K562 (cell line): ENCODE results near the gene EEFSEC. TPM values are rescaled to one million over a fixed set of nuclear protein-coding genes. Genes with fewer than 3 reads are reported as not detected.
A peak's percentile ranks its signal among the peaks of the same experiment; 100 is the strongest.

ENCODE experiments used
- ATAC-seq: fragments of 200-7000 bp; cut with Tn5 transposase; 3 replicates; pipeline ENCODE4 v1.9.1; 2020; ENCODE audit warnings: moderate library complexity
- BruUV-seq: library from RNA; stranded (reverse); fragments of 400-500 nt; replicated peaks from 2 replicates; lab custom pipeline; 2021; lab: Mats Ljungman, UMichigan
- CTCF ChIA-PET: fragments of 300-600 bp; formaldehyde crosslinking; extraction: SDS; loops from one replicate; lab custom pipeline; 2021; ENCODE audit warnings: low intra/inter-chr PET ratio; lab: Yijun Ruan, JAX
- POLR2A ChIA-PET: fragments of 300-600, 350-650 bp; sonication (Branson Sonifier 250); formaldehyde crosslinking; extraction: SDS; loops from one replicate; lab custom pipeline; 2021; ENCODE audit warnings: antibody characterized with exemption, inconsistent platforms; lab: Yijun Ruan, JAX
- DNase-seq, 4 experiments: peaks; one replicate each; pipeline versions ENCODE4 v3.0.0 to v3.0.0-alpha.2; 2011 to 2018; ENCODE audit warnings: low spot score in 3 of 4, mixed read lengths in 3 of 4; ENCODE audit errors: extremely low read depth in 1 of 4
- FAIRE-seq: peaks from 2 replicates; lab custom pipeline; 2011; peaks lifted over from hg19 to GRCh38; lab: Jason Lieb, UNC
- H2AFZ ChIP-seq: 2 replicates; pipeline ENCODE4 v1.6.0; 2011; ENCODE audit warnings: low read depth, low read length, control low read depth, inconsistent platforms
- H3K27ac ChIP-seq: fragments of 200-600 bp; 3 replicates; pipeline ENCODE4 v1.8.0; 2011; ENCODE audit warnings: low read depth, mild to moderate bottlenecking, control low read depth, inconsistent platforms, low read length, moderate library complexity, mixed read lengths; ENCODE audit errors: extremely low read depth
- H3K27me3 ChIP-seq, 2 experiments: fragments of 300-600 bp in 1 of 2; 2 replicates in 1 of 2; 3 replicates in 1 of 2; pipeline versions ENCODE4 v1.6.0 to v1.8.0; 2011; ENCODE audit warnings: inconsistent platforms in 2 of 2, low read length in 2 of 2, mild to moderate bottlenecking in 1 of 2, mixed read lengths in 1 of 2, moderate library complexity in 1 of 2; ENCODE audit not compliant: control insufficient read depth in 2 of 2, insufficient read depth in 2 of 2
- H3K36me3 ChIP-seq: fragments of 300-600 bp; 3 replicates; pipeline ENCODE4 v1.8.0; 2011; ENCODE audit warnings: mild to moderate bottlenecking, low read length, inconsistent platforms; ENCODE audit not compliant: control insufficient read depth, insufficient read depth
- H3K4me1 ChIP-seq, 2 experiments: fragments of 200-600 bp in 1 of 2; replicated peaks in 1 of 2; 2 replicates in 1 of 2; 3 replicates in 1 of 2; pipeline versions ENCODE4 v1.5.1 to v1.8.0; 2011; ENCODE audit warnings: inconsistent platforms in 2 of 2, low read length in 2 of 2, mild to moderate bottlenecking in 1 of 2, mixed read lengths in 1 of 2, moderate library complexity in 1 of 2; ENCODE audit not compliant: control insufficient read depth in 2 of 2, insufficient read depth in 2 of 2
- H3K4me2 ChIP-seq: 2 replicates; pipeline ENCODE4 v1.6.1; 2011; ENCODE audit warnings: low read length, control low read depth, inconsistent platforms, mixed read lengths; ENCODE audit not compliant: insufficient read depth
- H3K4me3 ChIP-seq: fragments of 200-600 bp; sonication (generic), shearing (Covaris generic); 2 replicates; pipeline ENCODE4 v1.5.1; 2016; ENCODE audit warnings: control low read depth, inconsistent platforms
- H3K79me2 ChIP-seq: fragments of 200-600 bp; 3 replicates; pipeline ENCODE4 v1.8.0; 2011; ENCODE audit warnings: low read length, inconsistent platforms; ENCODE audit not compliant: control insufficient read depth, insufficient read depth
- H3K9ac ChIP-seq, 2 experiments: 2 replicates each; pipeline versions ENCODE4 v1.6.0 to v1.6.1; 2011; ENCODE audit warnings: low read depth in 2 of 2, low read length in 2 of 2, control low read depth in 1 of 2, inconsistent platforms in 1 of 2, mild to moderate bottlenecking in 1 of 2, mixed read lengths in 1 of 2; ENCODE audit not compliant: insufficient read depth in 1 of 2
- H3K9me1 ChIP-seq: one replicate; pipeline ENCODE4 v1.6.0; 2011; ENCODE audit warnings: inconsistent platforms, mild to moderate bottlenecking, low read length, moderate library complexity; ENCODE audit not compliant: control insufficient read depth, insufficient read depth
- H3K9me3 ChIP-seq: replicated peaks from 2 replicates; pipeline ENCODE4 v1.5.1; 2011; ENCODE audit warnings: low read depth, low read length, inconsistent platforms; ENCODE audit not compliant: control insufficient read depth, insufficient read depth
- H4K20me1 ChIP-seq: replicated peaks from 2 replicates; pipeline ENCODE4 v1.6.1; 2011; ENCODE audit warnings: low read length, inconsistent platforms, mixed read lengths; ENCODE audit not compliant: control insufficient read depth, insufficient read depth
- ARID3B ChIP-seq: fragments of 250-450 bp; sonication (Bioruptor Pico); IDR thresholded peaks from 2 replicates; pipeline ENCODE4 v1.4.0; 2020; ENCODE audit warnings: borderline replicate concordance
- BHLHE40 ChIP-seq: IDR thresholded peaks from 2 replicates; pipeline ENCODE4 v1.6.1; 2011; ENCODE audit warnings: low read length, improper control_type of control experiment
- DPF2 ChIP-seq: fragments of 450-650 bp; IDR thresholded peaks from 2 replicates; pipeline ENCODE4 v1.6.1; 2016
- E2F4 ChIP-seq: sonication (generic); formaldehyde crosslinking; IDR thresholded peaks from 2 replicates; pipeline ENCODE4 v1.8.0; 2022; ENCODE audit warnings: mild to moderate bottlenecking, low read depth, missing genetic modification reagents
- NUFIP1 ChIP-seq: fragments of 450-650 bp; IDR thresholded peaks from 2 replicates; pipeline ENCODE4 v1.6.1; 2018; ENCODE audit not compliant: partially characterized antibody
- ZMIZ1 ChIP-seq, 2 experiments: fragments of 150-350 bp in 1 of 2; IDR thresholded peaks; 2 replicates each; pipeline ENCODE4 v1.6.1; 2012 to 2016; ENCODE audit warnings: low read depth in 2 of 2, low read length in 2 of 2, mild to moderate bottlenecking in 1 of 2, moderate library complexity in 1 of 2
- ZNF41 ChIP-seq: fragments of 250-450 bp; sonication (Bioruptor Pico); conservative IDR thresholded peaks from 2 replicates; pipeline ENCODE4 v1.4.0; 2020; ENCODE audit warnings: mild to moderate bottlenecking
- WGBS: fragments of 100-300 bp; shearing (Covaris generic); methylation state at CpG from one replicate; pipeline ENCODE4 v1.1.6; 2016; ENCODE audit warnings: low coverage, mixed read lengths; ENCODE audit not compliant: insufficient coverage; ENCODE audit errors: missing lambda C conversion rate; 5-methylcytosine and 5-hydroxymethylcytosine counted together
- in situ Hi-C: fragments of 300-500 bp; cut with MboI; formaldehyde crosslinking; loops from 4 replicates; pipeline ENCODE4 v1.15.0; 2018; ENCODE audit warnings: inconsistent platforms, mixed read lengths
- intact Hi-C: fragments of 100-400 bp; cut with micrococcal nuclease; formaldehyde crosslinking; loops from 2 replicates; pipeline ENCODE4 v1.14.2; 2022
- polyA plus RNA-seq, 8 experiments: library from polyadenylated mRNA; depleted of rRNA in 4 of 8; stranded (reverse) in 5 of 8; unstranded in 3 of 8; fragments of >200 nt; fragmentation: Nextera tagmentation in 2 of 8; fragmentation: Illumina TruSeq in 1 of 8; extraction: Ambion mirVana in 2 of 8; extraction: Trizol in 1 of 8; gene quantifications; 2 replicates each; pipeline versions ENCODE4 v1.2.1 to v1.2.3, GENCODE V29; 2011 to 2014; ENCODE audit warnings: inconsistent platforms in 1 of 8, missing spikeins in 1 of 8
- total RNA-seq, 7 experiments: library from RNA; depleted of rRNA in 6 of 7; stranded (reverse); fragments of >200 nt in 6 of 7; fragmentation: Illumina TruSeq in 2 of 7; extraction: Trizol in 2 of 7; gene quantifications; 2 replicates each; pipeline versions ENCODE4 v1.2.1 to v1.2.3, GENCODE V29; 2011 to 2021; ENCODE audit warnings: low replicate concordance in 1 of 7

Gene EEFSEC
- total and polyA plus RNA-seq, 9 of the 15 experiments (the other 6 are each of a cell fraction or from before 2014, with no cell fraction given) = 0.35 to 11.8 (median 7.7) TPM

GRCh38 chr3:128400671-128401070 is 247.4 kb downstream of the EEFSEC start (continued):
- TF ChIP-seq E2F4 (CRISPR knock-in tag) (no peak), NUFIP1 (no peak), ZMIZ1 (IDR thresholded peaks at IDR 0.05; ENCODE audit: low read depth in 2 of 2, low read length in 2 of 2) (no peak), ZNF41 (no peak)

- in situ Hi-C loops (no loop called here), intact Hi-C loops (no loop called here)
- Histone ChIP-seq H3K9me1 (no peaks in the 10 kb centered on the region), H4K20me1 (no peaks in the 10 kb centered on the region), H3K27ac (peak overlapping the region; percentile 56; the same call in 2 of the 3 replicates), H3K36me3 (no peaks in the 10 kb centered on the region), H3K9ac (peak overlapping the region; percentile 31 to 83; a peak in 2 of 4 replicates), H3K4me1 (peaks cover 21 to 72% of the 10 kb centered on the region in 2 experiments), H2AFZ (peak overlapping the region; percentile 65; the same call in 1 of the 2 replicates), H3K4me2 (peak overlapping the region; percentile 63; the same call in 1 of the 2 replicates), H3K9me3 (no peaks in the 10 kb centered on the region), H3K79me2 (no peaks in the 10 kb centered on the region), H3K4me3 (no peak overlapping the region)
- no TSS peak for BruUV-seq
- CTCF ChIA-PET = no interaction called here
- POLR2A ChIA-PET = interaction anchor here (0.7 to 0.9 kb wide), 2 partner anchors 10 to 81 kb away, joined by 3 read pairs; no protein-coding TSS in a partner anchor
- peak; percentile 10; the same call in 2 of the 3 replicates for ATAC-seq
- TF ChIP-seq BHLHE40 (0 out of 2 replicates have a peak, but pooled peaks have one; percentile 17), ARID3B (no peak), DPF2 (0 out of 2 replicates have a peak, but pooled peaks have one; percentile 10)
- TF ChIP-seq, all 486 proteins: peak for 2
- 24% methylated on average over 6 of the region's 11 CpGs for WGBS
- DNase-seq (no peak), FAIRE-seq (peak; percentile 79)
- no peaks in the 10 kb centered on the region for H3K27me3 ChIP-seq
Measured at GRCh38 chr3:128402319-128402718, 249.0 kb downstream of the EEFSEC start.
